Pericardium fibroblast (primary cell): ENCODE results near the gene CORO1C. TPM values are rescaled to one million over a fixed set of nuclear protein-coding genes. Genes with fewer than 3 reads are reported as not detected.

Experiments
- total RNA-seq: library from RNA; depleted of rRNA; stranded (reverse); fragments of >200 nt; gene quantifications from 2 replicates; pipeline ENCODE4 v1.2.3, GENCODE V29; 2015

The CORO1C gene
- total RNA-seq = 66.2 and 69.4 TPM in 2 replicates

DNA sequence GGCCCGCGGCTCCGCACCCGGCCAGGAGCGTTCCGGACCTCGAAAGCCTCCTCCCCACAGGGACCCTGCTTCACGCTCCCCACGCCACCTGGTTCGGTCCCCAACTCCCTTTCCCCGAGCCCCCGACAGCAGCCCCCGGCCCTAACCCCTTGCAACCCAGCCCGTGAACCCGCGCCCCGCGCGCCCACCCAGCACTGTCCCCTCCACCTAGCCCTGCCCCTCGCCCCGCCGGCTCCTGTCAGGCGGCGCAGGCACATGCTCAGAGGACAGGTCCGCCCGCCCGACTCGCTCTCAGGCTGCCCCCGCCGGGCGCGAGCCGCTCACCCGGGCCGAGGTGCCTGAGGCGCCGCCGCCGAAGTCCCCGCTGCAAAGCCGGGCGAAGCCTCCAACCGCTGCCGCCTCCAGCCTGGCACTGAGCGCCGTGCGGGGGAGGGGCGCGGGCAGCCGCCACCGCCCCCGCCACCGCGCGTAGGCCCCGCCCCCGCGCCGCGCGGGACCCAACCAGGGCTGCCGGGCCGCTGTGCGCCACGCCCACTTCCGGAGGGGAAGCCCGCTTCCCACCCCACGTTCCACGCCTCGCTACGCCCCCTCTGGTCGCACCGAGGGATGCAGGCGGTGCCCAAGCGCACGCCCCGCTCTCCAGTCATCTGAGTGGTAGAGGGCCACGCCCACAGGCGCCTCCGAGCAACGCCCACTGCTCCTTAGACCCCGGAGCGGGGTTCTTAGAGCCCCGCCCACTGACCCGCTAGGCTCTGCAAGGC lies at the start of gene CORO1C:
CORO1C (minus strand) TSS at position 414 of the 761 bp plus-strand sequence. CDS start 30,200 bp downstream, outside the sequence.

DNA sequence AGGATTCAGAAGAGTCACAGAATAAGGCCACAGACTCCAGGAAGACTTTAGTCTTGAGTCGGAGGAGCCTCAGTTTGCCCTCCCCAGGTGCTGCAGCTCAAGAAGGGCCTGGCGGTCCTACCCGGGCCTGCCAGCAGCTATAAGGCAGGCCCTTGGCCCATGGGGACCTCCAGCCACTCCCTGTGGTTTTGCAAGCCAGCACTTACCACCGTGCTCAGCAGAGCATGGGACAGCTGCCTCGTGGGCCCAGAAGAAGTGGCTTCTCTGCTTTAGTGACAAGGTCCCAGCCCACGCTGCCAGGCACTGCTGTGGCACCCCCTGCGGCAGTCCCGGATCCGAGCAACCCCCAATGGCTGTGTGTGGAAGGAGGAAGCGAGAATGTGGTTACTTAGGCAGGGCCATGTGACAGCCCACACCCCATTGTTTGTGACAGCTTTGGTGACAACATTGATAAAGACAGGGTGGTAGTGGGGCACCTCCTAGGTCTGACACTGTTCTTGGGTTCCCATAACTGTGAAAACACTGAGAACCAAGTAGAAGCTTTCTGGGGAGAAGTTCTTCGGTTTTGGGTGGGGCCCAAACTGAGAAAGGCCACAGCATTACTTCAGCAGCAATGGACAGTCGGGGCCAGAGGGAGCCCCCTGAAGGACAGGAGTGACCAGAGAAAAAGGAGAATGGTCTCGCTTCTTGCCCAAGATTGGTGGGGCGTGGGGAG lies 97.6 kb downstream of the CORO1C start, which contains the start of gene SELPLG:
SELPLG (minus strand) TSS at position 361 of the 715 bp plus-strand sequence. CDS start 9,587 bp downstream, outside the sequence.

DNA sequence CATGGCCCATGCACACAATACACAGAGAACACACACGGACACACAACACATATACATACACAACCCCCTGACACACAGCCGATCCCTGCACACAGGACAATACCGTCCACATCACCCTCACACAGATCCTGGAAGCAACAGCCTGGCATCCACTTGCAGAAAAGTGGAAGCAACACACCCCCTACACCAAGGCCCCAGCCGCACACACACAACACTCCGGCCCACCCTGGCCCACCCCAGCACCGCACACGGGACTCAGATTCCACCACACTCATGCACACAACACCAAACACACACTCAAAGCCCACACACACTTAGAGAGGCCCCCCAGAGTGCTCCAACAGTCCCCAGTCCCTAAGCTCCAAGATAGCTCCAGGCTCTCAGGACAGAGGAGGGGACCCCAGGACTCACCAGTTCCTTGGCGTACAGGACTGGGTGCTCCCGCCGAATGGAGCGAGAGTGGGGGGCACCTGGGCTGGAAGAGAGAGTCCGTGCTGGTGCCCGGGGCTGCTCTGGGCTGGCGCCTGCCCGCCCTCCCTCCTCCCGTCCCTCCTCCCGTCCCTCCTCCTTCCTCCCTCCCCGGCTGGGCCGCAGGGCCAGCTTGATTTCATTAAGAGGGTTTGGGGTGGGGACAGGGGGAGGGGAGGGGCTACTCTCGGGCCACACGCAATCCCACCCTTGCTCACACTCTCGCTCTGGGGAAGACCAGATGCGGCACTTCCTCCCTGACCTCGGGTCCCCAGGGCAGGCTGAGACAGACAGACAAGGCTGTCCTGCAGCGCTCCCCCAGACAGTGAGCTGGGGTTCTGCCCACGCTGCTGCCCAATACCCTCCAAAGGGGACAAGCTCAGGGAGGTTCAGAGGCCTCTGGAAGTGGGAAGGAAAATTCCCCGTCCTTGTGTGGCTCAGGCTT lies 133.5 kb downstream of the CORO1C start, which contains the start of gene TMEM119:
TMEM119 (minus strand) TSS at position 526 of the 913 bp plus-strand sequence. CDS start 5,701 bp downstream, outside the sequence.

Other genes with a start within 250 kb of the CORO1C start
- 2.0 and 5.0 TPM in 2 replicates for gene FICD, start 216.2 kb downstream of the CORO1C start, total RNA-seq
- gene SART3, start 170.3 kb downstream of the CORO1C start, total RNA-seq = 21.7 and 27.2 TPM in 2 replicates
- 88.5 and 116 TPM in 2 replicates for gene ISCU, start 168.9 kb downstream of the CORO1C start, total RNA-seq
- 182 and 212 TPM in 2 replicates for gene TMEM119, start 133.4 kb downstream of the CORO1C start, total RNA-seq
- gene SELPLG, start 97.6 kb downstream of the CORO1C start, total RNA-seq = 2.6 and 2.9 TPM in 2 replicates
- gene SSH1, start 126.1 kb upstream of the CORO1C start, total RNA-seq = 15.3 and 20.9 TPM in 2 replicates
- gene DAO, start 148.6 kb upstream of the CORO1C start, total RNA-seq = 5.4 TPM in 1 of 2 replicates, not detected in the other